ENCODE measurements around the gene MAD2L1BP. TPM values are rescaled to one million over a fixed set of nuclear protein-coding genes. Genes with fewer than 3 reads are reported as not detected.

The MAD2L1BP gene
- total and polyA plus RNA-seq, 2 of the 4 experiments (the other 2 are of a cell fraction): 28.1 to 50.2 TPM

- TF ChIP-seq, protein P1, sequence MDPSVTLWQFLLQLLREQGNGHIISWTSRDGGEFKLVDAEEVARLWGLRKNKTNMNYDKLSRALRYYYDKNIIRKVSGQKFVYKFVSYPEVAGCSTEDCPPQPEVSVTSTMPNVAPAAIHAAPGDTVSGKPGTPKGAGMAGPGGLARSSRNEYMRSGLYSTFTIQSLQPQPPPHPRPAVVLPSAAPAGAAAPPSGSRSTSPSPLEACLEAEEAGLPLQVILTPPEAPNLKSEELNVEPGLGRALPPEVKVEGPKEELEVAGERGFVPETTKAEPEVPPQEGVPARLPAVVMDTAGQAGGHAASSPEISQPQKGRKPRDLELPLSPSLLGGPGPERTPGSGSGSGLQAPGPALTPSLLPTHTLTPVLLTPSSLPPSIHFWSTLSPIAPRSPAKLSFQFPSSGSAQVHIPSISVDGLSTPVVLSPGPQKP (IDR thresholded peaks at IDR 0.05; ENCODE audit: borderline replicate concordance, low read depth, low read length): peak; percentile 55; the same call in 1 of the 2 replicates
- no peak for TF ChIP-seq BHLHE40 (IDR thresholded peaks at IDR 0.05; ENCODE audit: low read depth, low read length)
- no peak for TF ChIP-seq CEBPB (IDR thresholded peaks at IDR 0.05; ENCODE audit: low read depth, low read length)
- TF ChIP-seq RCOR1 (IDR thresholded peaks at IDR 0.05; ENCODE audit: insufficient replicate concordance, low read length): no peak
- 0 out of 2 replicates have a peak, but pooled peaks have one; percentile 21 for TF ChIP-seq MXI1 (IDR thresholded peaks at IDR 0.05; ENCODE audit: borderline replicate concordance, low read depth, low read length)
- no peak for TF ChIP-seq RAD21 (IDR thresholded peaks at IDR 0.05; ENCODE audit: low read length)
- TF ChIP-seq NFE2L2 (IDR thresholded peaks at IDR 0.05; ENCODE audit: low read depth, low read length): 0 out of 2 replicates have a peak, but pooled peaks have one; percentile 2
These were observed at the start of gene MAD2L1BP (continued) for GRCh38 chr6:43635387-43636307.

All from IMR-90 (cell line).